PC-3 (cell line): ENCODE measurements around the gene GCHFR. TPM values are rescaled to one million over a fixed set of nuclear protein-coding genes. Genes with fewer than 3 reads are reported as not detected.

ENCODE experiments used
- ATAC-seq: fragments of 200-7000 bp; cut with Tn5 transposase; 2 replicates; pipeline ENCODE4 v1.9.1; 2020; ENCODE audit warnings: mild to moderate bottlenecking, moderate library complexity
- BruUV-seq: library from RNA; stranded (reverse); fragments of 400-500 nt; replicated peaks from 2 replicates; lab custom pipeline; 2021; lab: Mats Ljungman, UMichigan
- CTCF ChIA-PET: fragments of 300-600 bp; sonication (Branson Sonifier 250); formaldehyde crosslinking; loops from one replicate; lab custom pipeline; 2022; ENCODE audit warnings: antibody characterized with exemption; lab: Charles Lee
- POLR2A ChIA-PET: fragments of 300-600 bp; sonication (Branson Sonifier 250); formaldehyde crosslinking; loops from one replicate; lab custom pipeline; 2022; ENCODE audit warnings: antibody characterized with exemption; ENCODE audit not compliant: unreplicated experiment; lab: Charles Lee
- DNase-seq: peaks from one replicate; pipeline ENCODE4 v3.0.0-alpha.2; 2015
- H2AFZ ChIP-seq: fragments of 300-600 bp; sonication (generic); 2 replicates; pipeline ENCODE4 v1.6.0; 2016; ENCODE audit warnings: antibody characterized with exemption, low read length
- H3F3A ChIP-seq: fragments of 300-600 bp; sonication (generic); one replicate; pipeline ENCODE4 v1.6.0; 2017; ENCODE audit warnings: antibody characterized with exemption, low read length, control low read depth, mild to moderate bottlenecking; ENCODE audit not compliant: unreplicated experiment
- H3K27ac ChIP-seq: fragments of 300-600 bp; sonication (generic); 2 replicates; pipeline ENCODE4 v1.5.1; 2016; ENCODE audit warnings: mild to moderate bottlenecking, low read length
- H3K27me3 ChIP-seq: fragments of 300-600 bp; sonication (generic); 2 replicates; pipeline ENCODE4 v1.6.1; 2016; ENCODE audit warnings: low read length, mixed read lengths
- H3K36me3 ChIP-seq: fragments of 300-600 bp; sonication (generic); 2 replicates; pipeline ENCODE4 v1.6.1; 2016; ENCODE audit warnings: low read depth, mixed run types, low read length, mixed read lengths
- H3K4me1 ChIP-seq: fragments of 300-600 bp; sonication (generic); 2 replicates; pipeline ENCODE4 v1.5.1; 2016; ENCODE audit warnings: low read length; ENCODE audit not compliant: insufficient read depth
- H3K4me2 ChIP-seq: fragments of 300-600 bp; sonication (generic); 2 replicates; pipeline ENCODE4 v1.6.0; 2016; ENCODE audit warnings: low read length
- H3K4me3 ChIP-seq: fragments of 300-600 bp; sonication (generic); 2 replicates; pipeline ENCODE4 v1.5.1; 2016; ENCODE audit warnings: mild to moderate bottlenecking, low read length, mixed read lengths
- H3K79me2 ChIP-seq: fragments of 300-600 bp; sonication (generic); 2 replicates; pipeline ENCODE4 v1.6.1; 2017; ENCODE audit warnings: low read length, mixed read lengths
- H3K9ac ChIP-seq: fragments of 300-600 bp; sonication (generic); 2 replicates; pipeline ENCODE4 v1.6.0; 2016; ENCODE audit warnings: mild to moderate bottlenecking, low read length
- H3K9me2 ChIP-seq: fragments of 300-600 bp; sonication (generic); replicated peaks from 2 replicates; pipeline ENCODE4 v1.6.1; 2016; ENCODE audit warnings: mixed run types, low read length, mixed read lengths
- H3K9me3 ChIP-seq: fragments of 300-600 bp; sonication (generic); 2 replicates; pipeline ENCODE4 v1.6.1; 2016; ENCODE audit warnings: low read length, mixed read lengths
- H4K20me1 ChIP-seq: fragments of 300-600 bp; sonication (generic); 2 replicates; pipeline ENCODE4 v1.6.1; 2016; ENCODE audit warnings: low read length, mixed read lengths
- CTCF ChIP-seq: fragments of 300-600 bp; sonication (generic); conservative IDR thresholded peaks from 2 replicates; pipeline ENCODE4 v1.5.1; 2017; ENCODE audit warnings: antibody characterized with exemption, low read depth, mild to moderate bottlenecking, low read length
- EZH2phosphoT487 ChIP-seq: fragments of 300-600 bp; sonication (generic); IDR thresholded peaks from 2 replicates; pipeline ENCODE4 v1.6.1; 2018; ENCODE audit warnings: mild to moderate bottlenecking, antibody characterized with exemption, low read length, borderline replicate concordance
- intact Hi-C: fragments of 100-400 bp; cut with micrococcal nuclease; formaldehyde crosslinking; loops from 2 replicates; pipeline ENCODE4 v1.9.0; 2023
- total RNA-seq: library from RNA; depleted of rRNA; stranded (reverse); fragments of >200 nt; gene quantifications from 2 replicates; pipeline ENCODE4 v1.2.3, GENCODE V29; 2014

GCHFR gene
- total RNA-seq, 1 experiment from 2014 or later, result 58.9 TPM

GRCh38 chr15:40739854-40740253 is 24.0 kb upstream of the GCHFR start:
- H3K27ac ChIP-seq, result no peak overlapping the region
- H3K4me3 ChIP-seq, result no peak overlapping the region
- H3K4me2 ChIP-seq, result no peak overlapping the region
- H3K9ac ChIP-seq, result no peak overlapping the region
- TF ChIP-seq EZH2phosphoT487 (no peak), CTCF (peak; percentile 13; the same call in 1 of the 2 replicates)
- no peak for DNase-seq
- peaks cover 6% of the 10 kb centered on the region for H3F3A ChIP-seq
- no peaks in the 10 kb centered on the region for H4K20me1 ChIP-seq
- no peaks in the 10 kb centered on the region for H3K9me2 ChIP-seq
- H3K4me1 ChIP-seq, result peaks cover 18% of the 10 kb centered on the region
- ChIA-PET CTCF (interaction anchor here (0.6 to 0.9 kb wide), 2 partner anchors 45 to 166 kb away, joined by 3 to 4 read pairs; partner anchors contain the start of gene RAD51), POLR2A (no interaction called here)
- no TSS peak for BruUV-seq
- ATAC-seq, result no peak
- H2AFZ ChIP-seq, result no peak overlapping the region
- no peaks in the 10 kb centered on the region for H3K9me3 ChIP-seq
- intact Hi-C loops, result no loop called here
- no peaks in the 10 kb centered on the region; the same call in 1 of the 2 replicates for H3K79me2 ChIP-seq
- H3K27me3 ChIP-seq, result no peaks in the 10 kb centered on the region
- peaks cover 57% of the 10 kb centered on the region for H3K36me3 ChIP-seq

GRCh38 chr15:40743485-40743901 is 20.4 kb upstream of the GCHFR start:
- POLR2A ChIA-PET, result no interaction called here
- no peak for ATAC-seq
- no peak overlapping the region for H3K9ac ChIP-seq

More at GRCh38 chr15:40743485-40743901, 20.4 kb upstream of the GCHFR start:
- Histone ChIP-seq H3K4me2 (no peak overlapping the region), H3K4me3 (no peak overlapping the region), H3K36me3 (peaks cover 41% of the 10 kb centered on the region; the same call in 1 of the 2 replicates), H3K4me1 (peaks cover 5% of the 10 kb centered on the region), H3K79me2 (peaks cover 9% of the 10 kb centered on the region; the same call in 1 of the 2 replicates), H3F3A (peaks cover 3% of the 10 kb centered on the region), H4K20me1 (no peaks in the 10 kb centered on the region), H3K27me3 (no peaks in the 10 kb centered on the region), H3K27ac (no peak overlapping the region), H2AFZ (no peak overlapping the region), H3K9me2 (no peaks in the 10 kb centered on the region), H3K9me3 (no peaks in the 10 kb centered on the region)
- no peak for TF ChIP-seq CTCF
- TF ChIP-seq EZH2phosphoT487, result no peak
- no TSS peak for BruUV-seq
- intact Hi-C loops, result no loop called here
- CTCF ChIA-PET, result interaction anchor here (0.5 kb wide), 1 partner anchor 19 kb away, joined by 6 read pairs; no protein-coding TSS in a partner anchor
- no peak for DNase-seq
